SKM-1 treated with dmso at 0.1 percent for 144 hours (cell line): Measurements from ENCODE around the gene EGLN3.
"Not testable (repeated sequence)": the region's sequence is repeated elsewhere in the genome, so short reads cannot be mapped to it uniquely, and the experiment has no call there.

Experiments used
- DNase-seq: peaks from one replicate; lab custom pipeline; 2025; ENCODE audit not compliant: unreplicated experiment; lab: John Stamatoyannopoulos, UW

The EGLN3 gene

GRCh38 chr14:33950320-33951182 is at the start of gene EGLN3:
EGLN3 (minus strand) TSS chr14:33951074; CDS start chr14:33950752, 322 bp downstream.
- peak; percentile 32 for DNase-seq

- DNase-seq = no peak
Measured at GRCh38 chr14:34000396-34000795, 49.5 kb upstream of the EGLN3 start.

GRCh38 chr14:33999771-34000291 is 49.0 kb upstream of the EGLN3 start:
- no peak for DNase-seq

- no peak for DNase-seq
Measured at GRCh38 chr14:33997611-33998010, 46.7 kb upstream of the EGLN3 start.

GRCh38 chr14:33996462-33996861 is 45.6 kb upstream of the EGLN3 start:
- DNase-seq = no peak

GRCh38 chr14:33993246-33993645 is 42.4 kb upstream of the EGLN3 start:
- DNase-seq = no peak

- DNase-seq = no peak
Measured at GRCh38 chr14:33992274-33993007, 41.6 kb upstream of the EGLN3 start.

GRCh38 chr14:33990790-33991189 is 39.9 kb upstream of the EGLN3 start:
- no peak for DNase-seq

- DNase-seq = no peak
Measured at GRCh38 chr14:33987565-33988080, 36.7 kb upstream of the EGLN3 start.

GRCh38 chr14:33986804-33987203 is 35.9 kb upstream of the EGLN3 start:
- DNase-seq = no peak

- DNase-seq = no peak
Measured at GRCh38 chr14:33985242-33985641, 34.4 kb upstream of the EGLN3 start.

- no peak for DNase-seq
Measured at GRCh38 chr14:33979613-33980276, 28.9 kb upstream of the EGLN3 start.

- no peak for DNase-seq
Measured at GRCh38 chr14:33978892-33979612, 28.2 kb upstream of the EGLN3 start.

GRCh38 chr14:33972583-33973081 is 21.8 kb upstream of the EGLN3 start:
- DNase-seq = no peak

- DNase-seq = not testable (repeated sequence)
Measured at GRCh38 chr14:33969846-33970245, 19.0 kb upstream of the EGLN3 start.

- no peak for DNase-seq
Measured at GRCh38 chr14:33968722-33969121, 17.8 kb upstream of the EGLN3 start.

- no peak for DNase-seq
Measured at GRCh38 chr14:33967138-33967537, 16.3 kb upstream of the EGLN3 start.

- DNase-seq = no peak
Measured at GRCh38 chr14:33966276-33966675, 15.4 kb upstream of the EGLN3 start.

- no peak for DNase-seq
Measured at GRCh38 chr14:33964599-33965317, 13.9 kb upstream of the EGLN3 start.

- DNase-seq = no peak
Measured at GRCh38 chr14:33963892-33964291, 13.0 kb upstream of the EGLN3 start.
